OCI-LY3 (cell line): ENCODE measurements around the gene CCM2.

Experiments used
- EZH2phosphoT487 ChIP-seq: fragments of 200-600 bp; shearing (Covaris generic); IDR thresholded peaks from 2 replicates; pipeline ENCODE4 v1.6.1; 2018; ENCODE audit warnings: antibody characterized with exemption, mixed run types, low read depth
- TF ChIP-seq, protein P1 (sequence below): fragments of 200-600, 300-600 bp; sonication (generic); IDR thresholded peaks from 2 replicates; pipeline ENCODE4 v1.5.1; 2014; ENCODE audit warnings: antibody characterized with exemption, low read length, low read depth

DNA sequence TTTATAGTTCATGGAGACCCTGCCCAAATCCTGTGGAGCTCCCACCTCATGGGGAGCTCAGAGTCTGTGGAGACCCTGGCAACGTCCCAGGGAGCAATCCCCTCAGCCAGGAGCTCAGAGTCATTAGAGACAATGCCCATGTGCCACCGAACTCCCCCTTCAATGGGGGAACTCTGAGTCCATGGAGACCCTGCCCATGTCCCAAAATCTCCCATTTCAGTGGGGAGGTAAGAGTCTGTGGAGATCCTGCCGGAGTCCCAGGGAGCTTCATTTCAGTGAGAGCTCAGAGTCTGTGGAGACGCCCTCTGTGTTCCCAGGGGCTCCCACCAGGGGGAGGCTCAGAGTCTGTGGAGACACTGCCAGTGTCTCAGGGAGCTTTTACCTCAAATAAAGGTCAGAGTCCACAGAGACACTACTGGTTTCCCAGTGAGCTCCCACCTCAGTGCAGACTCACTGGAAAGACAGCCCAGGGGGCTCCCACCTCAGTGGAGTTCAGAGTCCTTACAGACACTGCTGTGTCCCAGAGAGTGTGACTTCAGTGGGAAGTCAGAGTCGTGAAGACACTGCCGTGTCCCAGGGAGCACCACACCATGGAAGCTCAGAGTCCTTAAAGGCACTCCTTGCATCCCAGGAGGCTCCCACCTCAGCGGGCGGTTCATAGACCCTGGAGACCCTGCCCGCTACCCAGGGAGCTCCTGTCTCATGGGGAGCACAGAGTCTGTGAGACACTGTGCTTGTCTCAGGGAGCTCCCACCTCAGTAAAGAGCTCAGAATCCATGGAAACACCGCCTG lies 26.2 kb upstream of the CCM2 start:
- TF ChIP-seq, protein P1, sequence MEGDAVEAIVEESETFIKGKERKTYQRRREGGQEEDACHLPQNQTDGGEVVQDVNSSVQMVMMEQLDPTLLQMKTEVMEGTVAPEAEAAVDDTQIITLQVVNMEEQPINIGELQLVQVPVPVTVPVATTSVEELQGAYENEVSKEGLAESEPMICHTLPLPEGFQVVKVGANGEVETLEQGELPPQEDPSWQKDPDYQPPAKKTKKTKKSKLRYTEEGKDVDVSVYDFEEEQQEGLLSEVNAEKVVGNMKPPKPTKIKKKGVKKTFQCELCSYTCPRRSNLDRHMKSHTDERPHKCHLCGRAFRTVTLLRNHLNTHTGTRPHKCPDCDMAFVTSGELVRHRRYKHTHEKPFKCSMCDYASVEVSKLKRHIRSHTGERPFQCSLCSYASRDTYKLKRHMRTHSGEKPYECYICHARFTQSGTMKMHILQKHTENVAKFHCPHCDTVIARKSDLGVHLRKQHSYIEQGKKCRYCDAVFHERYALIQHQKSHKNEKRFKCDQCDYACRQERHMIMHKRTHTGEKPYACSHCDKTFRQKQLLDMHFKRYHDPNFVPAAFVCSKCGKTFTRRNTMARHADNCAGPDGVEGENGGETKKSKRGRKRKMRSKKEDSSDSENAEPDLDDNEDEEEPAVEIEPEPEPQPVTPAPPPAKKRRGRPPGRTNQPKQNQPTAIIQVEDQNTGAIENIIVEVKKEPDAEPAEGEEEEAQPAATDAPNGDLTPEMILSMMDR, result peak; percentile 57
- TF ChIP-seq EZH2phosphoT487, result no peak
